GM18520 (cell line): Measurements from ENCODE around the gene RIN1.

Source experiments
- ATAC-seq: cut with Tn5 transposase; IDR thresholded peaks from one replicate; pipeline ENCODE4 v1.9.1; 2021; ENCODE audit not compliant: unreplicated experiment

The RIN1 gene

DNA sequence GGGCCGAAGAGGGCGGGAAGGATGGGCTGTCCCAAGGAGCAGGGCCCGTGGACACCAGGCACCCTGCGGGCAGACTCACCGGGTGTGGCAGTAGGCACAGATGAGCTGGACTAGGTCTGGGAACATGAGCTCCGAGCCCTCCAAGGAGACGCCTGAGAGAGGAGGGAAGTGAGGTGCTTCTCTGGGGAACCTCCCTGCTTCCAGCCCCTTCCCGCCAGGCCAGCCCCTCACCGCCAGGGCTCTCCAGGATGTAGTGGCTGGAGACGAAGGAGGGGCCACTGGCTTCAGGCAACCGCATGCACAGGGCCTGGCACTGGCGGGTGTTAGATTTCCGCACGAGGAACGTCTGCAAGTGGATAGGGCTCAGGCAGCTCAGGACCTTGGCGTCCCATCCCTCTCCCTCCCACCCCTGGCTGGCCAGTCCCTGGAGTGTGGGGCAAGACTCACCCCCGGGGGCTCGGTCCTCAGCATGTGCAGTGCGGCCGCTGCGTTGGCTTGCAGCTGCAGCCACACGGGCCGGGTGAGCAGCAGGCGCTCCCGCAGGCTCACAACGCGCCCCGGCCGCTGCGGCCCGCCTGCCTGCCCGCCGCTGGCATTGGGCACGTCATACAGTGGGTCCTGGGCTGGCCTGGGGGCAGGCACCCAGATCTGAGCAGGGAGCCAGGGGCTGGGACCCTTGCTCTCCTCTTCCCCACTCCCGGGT is 552 bp downstream of the RIN1 start:
- ATAC-seq = no peak

GRCh38 chr11:66334605-66335442 is 1.4 kb downstream of the RIN1 start:
- ATAC-seq = no peak

DNA sequence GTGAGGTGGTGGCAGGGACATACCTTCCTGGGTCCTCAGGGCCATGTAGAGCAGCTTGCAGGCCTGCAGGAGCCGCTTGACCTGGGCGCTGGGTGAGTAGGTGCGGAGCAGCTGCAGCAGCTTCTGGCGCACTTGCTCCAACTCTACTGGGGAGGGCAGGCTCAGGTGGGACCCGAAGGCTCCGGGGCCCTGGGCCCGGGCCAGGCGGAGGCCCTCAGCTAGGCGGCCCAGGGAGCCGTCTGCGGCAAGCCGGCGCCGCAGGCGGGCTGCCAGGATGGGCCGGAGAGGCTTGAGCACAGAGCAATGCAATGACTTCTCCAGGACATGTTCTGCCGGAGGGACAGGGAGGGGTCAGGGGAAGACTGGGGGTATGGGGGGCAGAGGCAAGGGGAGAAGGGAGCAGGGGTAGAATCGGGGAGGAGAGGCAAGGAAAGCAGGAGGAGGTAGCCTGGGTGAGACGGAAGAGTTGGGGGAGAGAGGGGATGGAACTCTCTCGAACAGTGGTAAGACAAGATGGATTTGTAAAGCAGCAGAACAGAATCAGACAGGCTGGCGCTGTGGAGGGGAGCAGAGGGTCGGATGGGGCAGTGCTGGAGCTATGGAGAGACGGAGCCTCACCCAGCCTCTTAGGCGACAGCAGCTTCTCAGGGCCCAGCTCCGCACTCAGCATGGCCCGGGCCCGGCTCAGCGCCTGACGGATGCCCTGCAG is 2.2 kb downstream of the RIN1 start:
- no peak for ATAC-seq

GRCh38 chr11:66333220-66333877 is 2.9 kb downstream of the RIN1 start:
- no peak for ATAC-seq

GRCh38 chr11:66332371-66333219 is 3.6 kb downstream of the RIN1 start:
- no peak for ATAC-seq

- no peak for ATAC-seq
Measured at GRCh38 chr11:66331542-66332370, 4.5 kb downstream of the RIN1 start.

DNA sequence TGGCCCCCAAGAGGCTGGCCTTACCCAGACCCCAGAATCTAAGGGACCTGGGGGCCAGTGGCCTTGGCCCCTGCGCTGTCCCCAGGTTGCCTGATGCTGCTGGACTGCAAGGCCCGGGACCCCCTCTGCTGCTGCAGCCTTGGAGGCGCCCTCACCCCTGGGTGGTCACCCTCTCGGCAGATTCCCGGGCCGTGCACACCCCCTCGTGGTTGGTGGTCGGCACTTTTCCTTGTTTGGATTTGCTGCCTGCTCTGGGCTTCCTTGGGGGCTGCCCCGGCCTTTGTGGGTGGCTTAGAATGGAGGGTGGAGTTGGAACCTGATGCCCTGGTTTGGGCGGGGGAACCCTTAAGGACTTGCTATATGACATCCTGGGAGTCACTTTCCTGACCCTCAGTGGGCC is 5.3 kb downstream of the RIN1 start:
- no peak for ATAC-seq

DNA sequence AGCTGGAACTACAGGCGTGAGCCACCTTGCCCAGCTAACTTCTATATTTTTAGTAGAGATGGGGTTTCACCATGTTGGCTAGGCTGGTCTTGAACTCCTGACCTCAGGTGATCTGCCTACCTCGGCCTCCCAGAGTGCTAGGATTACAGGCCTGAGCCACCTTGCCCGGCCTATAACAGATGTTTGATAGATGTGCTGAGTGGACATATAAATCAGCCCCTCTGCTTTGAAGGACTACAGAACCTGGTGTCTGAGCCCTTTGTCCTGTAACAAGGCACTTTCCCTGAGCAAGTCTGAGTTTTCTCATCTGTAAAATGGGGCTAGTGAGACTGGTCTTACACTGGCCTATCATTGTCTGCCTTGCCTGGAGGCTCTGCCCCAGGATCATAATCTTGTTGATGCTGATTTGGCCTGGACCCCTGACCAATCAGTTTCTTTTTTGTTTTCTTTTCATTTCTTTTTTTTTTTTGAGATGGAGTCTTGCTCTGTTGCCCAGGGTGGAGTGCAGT is 7.0 kb downstream of the RIN1 start:
- no peak for ATAC-seq

DNA sequence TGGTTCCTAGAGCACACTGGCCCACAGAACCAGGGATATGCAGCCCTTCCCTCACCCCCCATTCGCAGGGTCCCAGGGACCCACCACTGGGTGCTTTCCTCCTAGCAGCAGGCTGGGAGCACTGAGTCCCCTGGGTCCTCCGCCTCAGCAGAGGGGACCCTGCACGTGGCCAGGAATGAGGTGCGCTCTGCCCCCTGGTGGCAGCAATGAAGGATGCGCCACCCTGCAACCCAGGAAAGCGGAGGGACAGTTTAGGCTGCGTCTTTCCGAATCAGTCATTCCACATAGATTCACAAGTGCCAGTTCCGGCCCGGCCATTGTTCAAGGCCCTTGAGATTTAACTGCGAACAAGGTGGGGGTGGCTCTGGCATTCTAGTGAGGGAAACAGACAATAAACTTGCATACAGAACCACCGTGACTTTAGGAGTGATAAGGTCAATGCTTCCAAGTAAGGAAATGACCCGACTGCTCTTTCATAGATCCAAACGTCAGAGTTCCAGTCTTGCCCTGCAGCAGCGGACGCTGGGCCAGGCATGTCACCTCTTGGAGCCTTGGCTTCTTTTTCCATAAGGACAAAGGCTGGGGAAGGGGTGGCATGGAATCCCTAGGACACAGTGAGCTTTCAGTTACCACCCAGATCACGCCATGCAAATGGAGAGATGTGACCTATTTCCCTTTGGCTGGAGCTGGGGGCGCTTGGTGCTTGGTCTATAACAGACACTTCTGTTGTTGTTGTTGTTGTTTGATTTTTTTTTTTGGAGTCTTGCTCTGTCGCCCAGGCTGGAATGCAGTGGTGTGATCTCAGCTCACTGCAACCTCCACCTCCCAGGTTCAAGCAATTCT is 7.7 kb downstream of the RIN1 start:
- ATAC-seq = no peak

DNA sequence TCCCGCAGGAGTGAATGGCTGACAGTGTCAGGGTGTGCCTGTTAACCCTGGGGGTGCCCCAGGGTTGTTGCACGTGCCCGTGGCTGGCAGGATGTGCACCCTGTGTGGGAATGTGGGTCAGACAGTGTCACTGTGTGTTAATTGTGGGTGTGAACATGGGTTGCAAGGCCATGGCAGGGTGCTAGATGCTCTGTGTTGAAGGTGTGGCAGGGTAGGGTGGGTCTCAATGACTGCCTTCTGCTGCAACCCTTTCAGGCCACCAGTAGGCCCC is 8.3 kb downstream of the RIN1 start:
- ATAC-seq = no peak

DNA sequence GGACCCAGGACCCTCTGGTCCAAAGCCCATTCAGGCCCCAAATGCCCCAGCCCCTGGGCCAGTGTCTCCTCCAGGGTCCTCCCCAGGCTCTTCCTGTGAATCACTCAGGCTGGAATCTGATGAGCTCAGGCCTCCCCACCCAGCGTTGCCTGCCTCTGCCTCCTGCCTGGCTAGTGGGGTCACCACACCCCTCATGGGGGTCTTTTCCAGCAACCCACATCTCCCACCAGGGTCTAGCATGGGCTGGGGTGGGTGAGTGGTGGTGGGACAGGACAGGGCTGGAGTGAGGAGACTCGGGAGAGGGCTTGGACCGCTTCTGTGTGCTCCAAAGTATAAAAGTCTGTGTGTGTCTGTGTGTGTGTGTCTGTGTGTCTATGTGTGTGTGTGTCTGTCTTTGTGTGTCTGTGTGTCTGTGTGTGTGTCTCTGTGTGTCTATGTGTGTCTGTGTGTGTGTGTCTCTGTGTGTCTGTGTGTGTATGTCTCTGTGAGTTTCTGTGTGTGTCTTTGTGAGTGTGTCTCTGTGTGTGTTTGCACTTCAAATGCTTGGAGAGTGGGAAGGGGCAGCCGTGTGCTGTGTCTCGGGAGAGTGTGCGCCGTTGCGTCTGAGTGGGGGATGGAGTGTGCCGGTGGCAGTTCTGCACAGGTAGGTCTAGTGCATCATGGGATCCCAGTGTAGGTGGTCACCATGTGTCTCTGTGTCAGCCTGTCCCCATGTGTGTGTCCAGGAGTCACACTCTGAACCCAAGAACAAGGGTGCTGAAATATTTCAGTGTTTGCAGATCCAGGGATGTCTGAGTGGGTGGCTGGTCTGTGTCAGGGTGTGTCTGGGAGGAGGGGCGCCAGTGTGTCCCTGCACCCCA is 8.8 kb downstream of the RIN1 start:
- no peak for ATAC-seq

DNA sequence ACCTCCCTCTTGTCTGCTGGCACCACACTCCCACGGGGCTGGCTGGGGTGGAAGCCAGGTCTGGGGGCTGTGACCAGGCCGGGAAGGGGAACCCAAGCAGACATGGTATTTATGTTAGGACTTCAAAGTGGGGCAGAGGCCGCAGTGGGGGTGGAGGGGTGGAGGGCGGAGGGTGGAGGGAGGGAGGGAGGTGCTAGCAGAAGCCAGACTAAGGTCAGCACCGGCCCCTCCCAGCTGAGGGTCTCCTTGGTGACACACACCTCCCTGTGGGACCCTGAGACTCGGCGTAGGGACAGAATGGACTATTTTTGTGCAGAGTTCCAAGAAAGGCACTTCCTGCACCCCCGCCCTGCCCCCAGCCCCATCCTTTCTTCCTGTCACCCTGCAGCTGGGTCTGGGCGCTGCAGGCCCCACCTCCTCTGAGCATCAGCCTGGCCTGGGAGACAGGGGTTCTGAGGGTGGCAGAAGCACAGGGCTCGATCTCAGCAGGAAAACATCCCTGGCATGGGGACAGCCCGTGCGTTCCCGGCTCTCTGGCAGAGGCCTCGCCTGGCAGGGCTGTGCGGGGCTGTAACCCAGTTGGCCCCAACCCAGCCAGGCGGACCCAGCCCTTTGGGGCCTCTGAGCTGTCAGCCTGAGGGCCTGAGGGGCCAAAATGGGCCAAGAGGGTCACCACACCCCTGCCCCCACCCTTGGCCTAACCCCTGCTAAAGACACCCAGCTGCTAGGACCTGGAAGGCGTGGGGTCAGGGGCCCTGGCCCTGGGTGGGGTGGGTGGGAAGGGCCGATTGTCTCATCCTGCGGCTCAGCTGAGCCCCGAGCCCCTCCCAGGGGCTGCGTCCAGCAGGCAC is 9.7 kb downstream of the RIN1 start:
- ATAC-seq = no peak

DNA sequence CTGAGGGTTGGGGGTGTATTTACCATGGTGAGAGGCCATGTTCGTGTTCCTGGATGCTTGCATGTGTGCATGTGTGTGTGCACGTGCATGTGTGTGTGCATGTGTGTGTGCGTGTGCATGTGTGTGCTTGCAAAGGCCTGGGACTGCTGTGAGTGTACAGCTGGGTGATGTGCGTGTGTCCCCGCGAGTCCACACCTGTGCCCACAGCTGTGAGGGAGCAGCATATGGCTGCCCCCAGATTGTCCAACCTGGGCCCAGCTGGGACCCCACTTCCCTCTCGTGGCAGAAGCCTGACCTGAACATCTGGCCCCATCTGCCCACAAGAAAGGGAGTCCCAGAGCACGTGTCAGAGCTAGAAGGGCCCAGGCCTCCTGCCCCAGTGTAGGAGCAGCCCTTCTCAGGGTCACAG is 11.0 kb downstream of the RIN1 start:
- ATAC-seq = no peak

GRCh38 chr11:66324664-66325063 is 11.6 kb downstream of the RIN1 start:
- ATAC-seq = no peak

DNA sequence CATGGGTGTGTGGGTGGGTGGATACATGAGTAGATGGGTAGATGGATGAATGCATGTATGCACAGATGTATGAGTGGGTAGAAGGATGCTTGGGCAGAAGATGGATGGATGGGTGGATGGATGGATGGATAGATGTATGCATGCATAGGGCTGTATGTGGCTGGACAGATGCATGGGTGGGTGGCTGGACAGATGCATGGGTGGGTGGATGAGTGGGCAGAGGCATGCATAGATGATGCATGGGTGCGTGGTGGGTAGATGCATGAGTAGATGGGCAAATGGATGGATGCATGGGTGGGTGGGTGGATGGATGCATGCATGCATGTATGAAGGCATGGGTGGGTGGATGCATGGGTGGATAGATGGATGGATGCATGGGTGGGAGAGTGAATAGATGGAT is 12.6 kb downstream of the RIN1 start:
- no peak for ATAC-seq

- ATAC-seq = no peak
Measured at GRCh38 chr11:66322732-66323427, 13.4 kb downstream of the RIN1 start.
